NCI-H526 treated with DMSO at 0.1 percent for 48 hours (cell line): ENCODE results near the gene CYP4F22.
"Not testable (repeated sequence)": the region's sequence is repeated elsewhere in the genome, so short reads cannot be mapped to it uniquely, and the experiment has no call there.

Experiments used
- DNase-seq: peaks from one replicate; lab custom pipeline; 2025; lab: John Stamatoyannopoulos, UW

CYP4F22 gene

GRCh38 chr19:15508035-15508710 is at the start of gene CYP4F22:
Gene CYP4F22 (plus strand): TSS chr19:15508525. CDS start chr19:15525337, 16,812 bp downstream.
- no peak for DNase-seq

DNA sequence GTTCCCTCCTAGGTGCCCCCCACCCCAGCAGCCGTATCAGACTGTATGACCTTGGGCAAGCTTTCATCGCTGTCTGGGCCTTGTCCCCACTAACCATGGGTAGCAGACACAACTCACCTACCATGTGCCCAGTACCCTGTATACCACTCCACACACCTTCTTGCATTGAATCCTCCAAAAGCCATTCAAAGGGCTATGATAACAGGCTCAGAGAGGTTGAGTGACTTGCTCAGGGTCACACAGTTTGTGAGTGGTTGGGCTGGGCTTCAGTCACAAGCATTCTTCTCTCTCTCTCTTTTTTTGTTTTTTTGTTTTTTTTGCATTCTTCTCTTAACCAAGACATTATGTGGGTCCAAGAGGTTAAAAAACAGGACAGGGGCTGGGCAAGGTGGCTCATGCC is 46.6 kb upstream of the CYP4F22 start:
- DNase-seq = no peak

GRCh38 chr19:15463861-15464371 is 44.4 kb upstream of the CYP4F22 start:
- DNase-seq = no peak

- no peak for DNase-seq
These were observed 43.6 kb upstream of the CYP4F22 start, which contains the start of gene RASAL3 for GRCh38 chr19:15464394-15465385. Gene RASAL3 (minus strand): TSS chr19:15464544. CDS start chr19:15464358, 186 bp downstream.

DNA sequence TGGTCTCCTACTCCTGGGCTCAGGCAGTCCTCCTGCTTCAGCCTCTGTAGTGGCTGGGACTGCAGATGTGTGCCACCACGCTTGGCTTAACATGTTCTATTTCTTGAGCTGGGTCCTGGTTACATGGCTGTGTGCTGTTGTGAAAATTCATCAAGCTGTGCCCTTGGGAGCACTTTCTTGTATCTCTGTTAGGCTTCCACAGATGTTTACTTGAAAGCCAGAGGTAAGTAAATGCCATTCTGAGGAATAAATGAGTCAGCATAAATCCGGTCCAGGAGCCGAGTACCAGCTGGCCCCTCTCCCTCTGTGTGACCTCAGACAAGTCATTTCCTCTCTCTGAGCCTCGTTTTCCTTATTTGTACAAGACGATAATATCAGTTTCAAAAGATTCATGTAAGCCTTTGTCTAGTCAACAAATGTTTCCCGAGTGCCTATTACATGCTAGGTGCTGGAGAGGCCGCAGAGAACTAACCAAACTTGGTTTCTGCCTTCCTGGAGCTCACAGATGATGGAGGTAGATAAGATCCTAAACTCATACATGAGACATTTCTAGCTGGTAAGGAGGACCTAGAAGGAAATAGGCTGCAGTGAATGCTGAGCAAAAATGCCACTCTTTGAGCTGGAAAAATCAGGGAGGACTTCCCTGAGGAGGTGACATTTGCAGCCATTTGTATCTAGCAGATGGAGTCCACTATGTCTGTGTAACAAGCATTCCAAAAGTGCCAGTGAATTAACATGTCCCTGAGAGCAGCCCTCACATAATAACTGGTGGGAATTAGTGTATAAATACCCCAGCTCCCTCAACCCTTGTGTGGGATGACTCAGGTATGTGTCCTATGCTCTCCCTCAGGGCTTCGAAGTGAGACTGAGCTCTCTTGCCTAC is 41.2 kb upstream of the CYP4F22 start:
- DNase-seq = no peak

DNA sequence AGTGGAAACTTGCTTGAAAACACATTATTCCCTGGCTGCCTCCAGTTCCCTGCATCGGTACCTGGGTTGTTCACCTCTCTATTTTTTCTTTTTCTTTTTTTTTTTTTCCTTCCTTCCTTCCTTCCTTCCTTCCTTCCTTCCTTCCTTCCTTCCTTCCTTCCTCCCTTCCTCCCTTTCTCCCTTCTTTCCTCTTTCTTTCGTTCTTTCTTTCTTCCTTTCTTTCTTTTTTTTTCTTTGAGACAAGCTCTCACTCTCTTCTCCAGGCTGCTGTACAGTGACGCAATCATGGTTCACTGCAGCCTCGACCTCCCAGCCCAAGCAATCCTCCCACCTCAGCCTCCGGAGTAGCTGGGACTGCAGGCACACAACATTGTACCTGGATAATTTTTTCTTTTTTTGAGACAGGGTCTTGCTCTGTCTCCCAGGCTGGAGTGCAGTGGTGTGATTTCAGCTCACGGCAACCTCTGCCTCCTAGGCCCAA is 40.6 kb upstream of the CYP4F22 start:
- no peak for DNase-seq

DNA sequence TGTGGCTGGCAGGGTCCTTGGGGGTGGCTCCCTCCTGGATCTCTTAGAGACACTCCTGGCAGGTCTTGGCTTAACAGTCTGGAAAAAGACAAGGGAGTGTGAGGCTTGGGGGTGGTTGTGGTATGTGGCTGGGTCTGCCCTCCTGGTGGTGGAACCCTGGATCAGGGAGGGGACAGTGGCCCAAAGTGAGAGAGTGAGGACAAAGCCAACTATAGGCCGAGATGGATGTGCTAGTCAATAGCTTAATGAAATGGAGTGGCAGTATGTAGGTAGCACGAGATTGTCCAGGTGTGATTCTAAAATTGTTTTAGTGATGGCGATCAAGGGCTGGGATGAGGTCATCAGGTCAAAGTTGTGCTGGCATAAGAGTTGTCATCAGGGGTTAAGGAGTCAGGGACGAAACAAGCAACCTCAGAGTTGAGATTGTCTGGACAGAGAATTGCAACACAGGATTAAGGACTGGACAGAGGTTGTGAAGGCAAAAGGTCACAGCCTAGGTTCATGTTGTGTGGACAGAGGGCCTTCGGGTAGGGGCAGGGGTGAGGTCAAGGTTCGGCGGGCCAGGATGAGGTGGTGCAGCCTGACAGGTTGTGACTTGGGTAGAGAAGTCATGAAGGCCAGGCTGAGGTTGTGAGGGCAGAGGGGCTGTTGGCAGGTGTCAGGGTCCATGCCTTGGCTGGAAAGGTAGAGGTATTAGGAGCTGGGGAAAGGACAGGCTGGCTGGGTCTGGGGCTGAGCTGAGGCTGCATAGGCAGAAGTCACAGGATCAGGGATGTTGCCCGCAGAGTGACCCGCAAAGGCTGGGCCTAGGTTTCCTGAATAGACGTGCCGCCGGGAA is 39.4 kb upstream of the CYP4F22 start:
- no peak for DNase-seq

GRCh38 chr19:15469513-15470297 is 38.6 kb upstream of the CYP4F22 start:
- DNase-seq = no peak

DNA sequence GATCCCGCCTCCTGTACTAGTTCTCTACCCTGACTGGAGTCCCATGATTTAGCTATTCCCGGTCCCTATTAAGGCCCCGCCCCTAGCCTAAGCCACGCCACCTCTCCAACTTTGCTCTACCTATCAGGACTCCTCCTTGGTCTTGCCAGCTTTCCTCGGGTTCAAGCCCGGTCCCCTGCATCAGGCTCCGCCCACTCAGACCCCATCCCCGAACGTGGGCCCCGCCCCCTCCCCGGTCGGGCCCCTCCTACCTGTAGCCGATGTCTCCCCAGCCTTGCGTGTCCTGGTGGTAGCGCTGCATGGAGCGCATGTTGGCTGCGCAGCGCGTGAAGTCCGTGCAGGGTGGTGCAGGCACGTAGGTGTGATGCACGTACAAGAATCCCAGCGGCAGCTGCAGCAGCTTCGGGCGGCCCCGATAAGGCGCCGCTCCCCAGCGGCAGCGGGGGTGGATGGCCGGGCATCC is 36.7 kb upstream of the CYP4F22 start:
- no peak for DNase-seq

DNA sequence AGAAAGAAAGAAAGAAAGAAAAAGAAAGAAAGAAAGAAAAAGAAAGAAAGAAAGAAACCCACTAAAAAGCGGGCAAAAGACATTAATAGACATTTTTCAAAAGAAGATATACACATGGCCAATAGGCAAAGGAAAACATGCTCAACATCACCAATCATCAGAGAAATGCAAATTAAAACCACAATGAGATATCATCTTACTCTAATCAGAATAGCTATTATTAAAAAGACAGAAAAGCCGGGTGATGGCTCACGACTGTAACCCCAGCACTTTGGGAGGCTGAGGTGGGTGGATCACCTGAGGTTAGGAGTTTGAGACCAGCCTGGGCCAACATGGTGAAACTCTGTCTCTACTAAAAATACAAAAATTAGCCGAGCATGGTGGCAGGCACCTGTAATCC is 34.5 kb upstream of the CYP4F22 start:
- DNase-seq = not testable (repeated sequence)

GRCh38 chr19:15475169-15475568 is 33.2 kb upstream of the CYP4F22 start:
- DNase-seq = no peak

GRCh38 chr19:15475611-15476010 is 32.7 kb upstream of the CYP4F22 start:
- no peak for DNase-seq

DNA sequence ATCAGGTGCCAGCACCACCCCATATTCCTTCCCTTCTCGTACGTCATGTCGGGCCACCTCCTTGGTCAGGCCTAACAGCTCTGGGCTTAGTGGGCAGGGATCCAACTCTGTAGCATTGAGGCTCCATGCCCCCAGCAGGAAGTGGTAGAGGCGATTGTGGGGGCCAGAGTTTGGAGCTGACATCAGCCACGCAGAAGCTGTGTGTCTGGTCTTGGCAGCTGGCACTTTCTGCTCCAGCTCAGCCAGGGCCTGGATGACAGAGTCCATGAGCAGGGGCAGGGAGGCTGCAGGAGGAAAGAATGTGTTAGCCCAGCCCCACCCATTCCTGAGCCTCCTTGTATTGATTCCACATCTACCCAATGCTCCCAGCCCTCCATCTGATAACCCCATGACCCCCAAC is 32.0 kb upstream of the CYP4F22 start:
- DNase-seq = no peak

DNA sequence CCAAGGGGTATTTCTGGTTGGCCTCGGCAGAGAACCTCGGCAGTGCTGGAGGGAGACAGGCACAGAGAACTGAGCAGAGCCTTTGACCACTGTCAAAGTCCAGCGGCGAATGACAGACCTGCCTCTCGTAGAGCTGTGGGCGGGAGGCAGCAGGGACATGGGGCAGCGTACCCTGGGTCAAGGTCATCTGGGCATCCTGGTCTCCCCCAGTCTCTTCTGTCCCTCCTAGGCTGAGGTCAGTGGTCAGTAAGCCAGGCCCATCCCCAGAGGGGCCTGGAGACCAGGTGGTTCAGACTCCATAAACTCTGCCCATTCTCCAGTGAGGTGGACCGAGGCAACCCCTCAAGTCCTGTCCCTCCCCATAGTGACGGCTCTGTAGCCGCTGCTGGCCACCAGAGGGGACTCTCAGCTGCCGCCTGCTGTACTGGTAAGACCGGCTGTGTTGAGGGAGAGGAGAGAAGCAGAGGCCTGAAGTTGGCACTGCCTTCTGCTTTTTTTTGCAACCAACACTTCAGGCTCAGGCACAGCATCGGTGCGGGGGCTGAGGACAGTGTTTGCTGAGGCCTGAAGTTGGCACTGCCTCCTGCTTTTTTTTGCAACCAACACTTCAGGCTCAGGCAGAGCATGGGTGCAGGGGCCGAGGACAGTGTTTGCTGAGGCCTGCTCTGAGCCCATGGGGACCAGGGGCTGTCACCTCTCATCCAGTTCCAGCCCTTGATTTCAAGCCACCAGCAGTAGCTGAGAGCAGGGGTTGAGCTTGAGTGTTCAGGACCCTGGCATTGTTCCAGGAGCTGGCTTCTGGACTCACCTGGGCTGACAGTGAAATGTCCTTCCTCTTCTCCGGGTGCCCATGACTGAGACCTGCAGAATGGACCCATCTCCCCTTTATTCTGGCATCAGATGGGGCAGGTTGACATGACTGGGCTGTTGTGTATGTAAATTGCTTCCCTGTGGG is 28.7 kb upstream of the CYP4F22 start, which contains the start of gene PGLYRP2:
PGLYRP2 (minus strand) TSS at position 111 of the 955 bp plus-strand sequence. CDS start 130 bp downstream, outside the sequence.
- DNase-seq = no peak

DNA sequence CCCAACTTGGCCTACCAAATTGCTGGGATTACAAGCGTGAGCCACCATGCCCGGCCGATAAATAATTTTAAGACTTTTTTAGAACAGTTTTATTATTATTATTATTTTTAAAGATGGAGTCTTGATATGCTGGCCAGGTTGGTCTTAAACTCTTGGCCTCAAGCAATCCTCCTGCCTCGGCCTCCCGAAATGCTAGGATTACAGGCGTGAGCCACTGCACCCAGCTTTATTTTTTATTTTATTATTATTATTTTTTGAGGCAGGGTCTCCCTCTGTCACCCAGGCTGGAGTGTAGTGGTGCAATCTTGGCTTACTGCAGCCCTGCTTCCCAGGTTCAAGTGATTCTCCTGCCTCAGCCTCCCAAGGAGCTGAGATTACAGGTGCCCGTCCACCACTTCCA is 27.3 kb upstream of the CYP4F22 start:
- DNase-seq = not testable (repeated sequence)

- DNase-seq = not testable (repeated sequence)
These were observed 22.6 kb upstream of the CYP4F22 start for GRCh38 chr19:15485768-15486167.

DNA sequence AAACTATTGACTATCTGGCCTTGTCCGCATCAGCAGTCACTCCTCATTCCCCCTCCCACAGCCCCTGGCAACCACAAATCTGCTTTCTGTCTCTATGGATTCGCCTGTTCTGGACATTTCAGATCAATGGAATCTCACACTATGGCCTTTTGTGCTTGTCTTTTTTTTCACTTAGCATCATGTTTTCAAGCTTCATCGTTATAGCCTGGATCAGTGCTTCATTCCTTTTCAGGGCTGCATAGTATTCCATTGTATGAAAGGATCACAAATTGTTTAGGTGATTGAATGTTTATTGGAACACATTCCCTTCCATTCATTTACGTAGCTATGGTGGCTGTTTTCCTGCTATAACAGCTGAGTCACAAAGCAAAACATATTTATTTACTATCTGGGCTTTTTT is 21.3 kb upstream of the CYP4F22 start:
- no peak for DNase-seq

DNA sequence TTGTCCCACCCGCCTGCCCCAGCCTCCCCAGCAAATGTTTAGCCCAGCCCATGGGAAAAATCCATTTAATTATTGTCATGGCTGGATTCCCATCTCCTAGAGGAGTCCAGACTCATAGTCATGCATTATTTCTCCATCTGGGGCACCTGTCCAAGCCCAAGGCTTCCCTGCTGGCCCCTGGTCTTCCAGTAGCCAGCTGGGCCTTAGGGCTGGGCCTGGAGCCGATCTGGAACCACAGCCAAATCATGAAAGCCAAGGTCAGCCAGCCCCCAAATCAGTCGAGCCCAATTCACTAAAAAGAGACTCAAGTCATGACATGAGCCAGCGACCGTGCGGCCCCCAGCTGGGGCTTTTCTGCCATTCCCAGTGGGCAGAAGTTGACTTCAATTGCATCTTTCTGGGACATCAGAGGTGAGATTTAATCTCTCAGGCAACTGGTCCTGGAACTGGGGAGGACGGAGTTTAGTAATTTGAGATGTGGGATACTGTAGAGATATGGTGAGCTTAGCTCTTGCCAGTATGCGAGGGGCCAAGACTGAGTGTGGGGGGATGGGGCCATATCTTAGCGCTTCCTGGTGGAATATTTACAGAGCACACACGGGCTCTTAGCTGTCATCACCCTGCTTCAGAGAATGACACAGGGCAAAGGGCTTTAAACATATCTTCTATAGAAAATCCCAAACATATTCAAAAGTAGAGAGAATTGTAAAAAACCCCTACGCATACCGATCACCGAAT is 19.7 kb upstream of the CYP4F22 start:
- no peak for DNase-seq
